Stimulated activated effector memory CD8-positive, alpha-beta T cell treated with anti-CD3 and anti-CD28 coated beads, Interleukin-12 subunit alpha, Interleukin-12 subunit beta, amount 100 ng/mL, for 72 hours (primary cell): ENCODE measurements around the gene SMARCAL1.
A peak's percentile ranks its signal among the peaks of the same experiment; 100 is the strongest.
"Not testable (repeated sequence)": the region's sequence is repeated elsewhere in the genome, so short reads cannot be mapped to it uniquely, and the experiment has no call there.

Source experiments
- ATAC-seq: fragments of 150-1000 bp; cut with Tn5 transposase; 2 replicates; pipeline ENCODE4 v1.10.0; 2021
- DNase-seq, 2 donors: peaks; one replicate each; pipeline ENCODE4 v3.0.0; 2021 to 2022; ENCODE audit warnings: low spot score in 2 of 2
- H3K27ac Mint-ChIP-seq: one replicate; pipeline ENCODE4 v1.8.0; 2022; ENCODE audit warnings: mild to moderate bottlenecking, mixed read lengths
- H3K36me3 Mint-ChIP-seq: one replicate; pipeline ENCODE4 v1.8.0; 2022; ENCODE audit warnings: mild to moderate bottlenecking, mixed read lengths
- H3K4me1 Mint-ChIP-seq: one replicate; pipeline ENCODE4 v1.8.0; 2022; ENCODE audit warnings: mixed read lengths
- H3K4me3 Mint-ChIP-seq: one replicate; pipeline ENCODE4 v1.8.0; 2022; ENCODE audit warnings: mild to moderate bottlenecking, mixed read lengths
- H3K9me3 Mint-ChIP-seq: one replicate; pipeline ENCODE4 v1.8.0; 2022; ENCODE audit warnings: mixed read lengths

SMARCAL1 gene

DNA sequence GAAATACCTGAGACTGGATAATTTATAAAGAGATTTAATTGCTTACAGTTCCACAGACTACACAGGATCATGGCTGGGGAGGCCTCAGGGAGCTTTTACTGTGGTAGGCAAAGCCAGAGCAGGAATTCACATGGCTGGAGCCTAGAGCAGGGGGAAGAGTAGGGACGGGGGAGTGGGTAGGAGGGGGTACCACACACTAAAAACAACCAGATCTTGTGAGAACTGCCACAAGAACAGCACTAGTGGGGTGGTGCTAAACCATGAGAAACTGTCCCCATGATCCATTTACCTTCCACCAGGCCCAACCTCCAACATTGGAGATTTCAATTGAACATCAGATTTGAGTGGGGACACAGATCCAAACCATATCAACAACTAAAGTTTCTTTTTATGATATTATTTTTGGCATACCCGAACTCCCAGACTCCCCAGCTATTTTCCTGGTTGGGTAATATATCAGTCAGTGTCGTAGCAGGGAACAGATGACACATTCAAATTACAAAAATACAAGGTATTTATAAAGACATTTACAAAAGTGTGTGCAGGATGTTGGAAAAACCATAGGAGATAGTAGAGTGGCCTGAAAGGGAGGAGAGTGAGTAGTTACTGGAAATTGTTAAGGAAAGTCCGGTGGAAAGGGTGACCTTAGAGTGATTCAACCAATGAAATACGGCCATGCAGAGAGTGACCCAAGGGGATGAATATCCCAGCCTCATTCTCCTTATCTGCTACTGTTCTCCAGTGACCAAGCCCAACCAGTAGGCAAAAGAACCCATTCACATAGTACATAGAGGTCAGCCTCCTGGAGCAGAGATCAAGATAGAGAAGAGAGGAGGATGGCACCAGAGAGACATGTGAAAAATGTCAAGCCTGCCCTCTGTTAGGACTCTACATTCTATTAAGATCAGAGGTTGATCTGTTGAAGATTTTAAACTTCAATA, 95.2 kb downstream of the SMARCAL1 start:
- ATAC-seq (no peak), DNase-seq (no peak)
- Mint-ChIP-seq H3K4me1 (peaks cover 27% of the 10 kb centered on the region), H3K9me3 (no peaks in the 10 kb centered on the region), H3K36me3 (peaks cover 72% of the 10 kb centered on the region), H3K27ac (no peak overlapping the region), H3K4me3 (no peak overlapping the region)

DNA sequence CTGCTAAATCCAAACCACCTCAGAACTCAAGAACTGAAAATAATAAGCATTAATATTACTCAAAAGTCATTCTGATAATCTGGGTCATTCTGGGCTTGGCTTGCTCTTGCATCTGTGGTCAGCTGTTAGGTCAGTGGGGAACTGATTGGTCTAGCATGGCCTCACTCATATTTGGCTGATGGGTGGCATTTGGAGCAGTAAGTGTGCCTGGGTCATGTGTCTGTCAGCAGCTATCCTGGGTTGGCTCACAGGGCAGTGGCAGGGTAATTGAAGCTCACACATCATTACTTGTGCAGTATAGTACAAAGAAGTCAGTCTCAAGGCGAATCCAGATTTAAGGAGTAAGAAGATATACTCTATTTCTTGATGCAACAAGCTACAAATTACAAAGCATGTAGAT, 95.9 kb downstream of the SMARCAL1 start:
- Mint-ChIP-seq H3K9me3 (no peaks in the 10 kb centered on the region), H3K4me3 (no peak overlapping the region), H3K27ac (no peak overlapping the region), H3K36me3 (peaks cover 65% of the 10 kb centered on the region), H3K4me1 (peaks cover 21% of the 10 kb centered on the region)
- no peak for DNase-seq
- ATAC-seq: no peak

DNA sequence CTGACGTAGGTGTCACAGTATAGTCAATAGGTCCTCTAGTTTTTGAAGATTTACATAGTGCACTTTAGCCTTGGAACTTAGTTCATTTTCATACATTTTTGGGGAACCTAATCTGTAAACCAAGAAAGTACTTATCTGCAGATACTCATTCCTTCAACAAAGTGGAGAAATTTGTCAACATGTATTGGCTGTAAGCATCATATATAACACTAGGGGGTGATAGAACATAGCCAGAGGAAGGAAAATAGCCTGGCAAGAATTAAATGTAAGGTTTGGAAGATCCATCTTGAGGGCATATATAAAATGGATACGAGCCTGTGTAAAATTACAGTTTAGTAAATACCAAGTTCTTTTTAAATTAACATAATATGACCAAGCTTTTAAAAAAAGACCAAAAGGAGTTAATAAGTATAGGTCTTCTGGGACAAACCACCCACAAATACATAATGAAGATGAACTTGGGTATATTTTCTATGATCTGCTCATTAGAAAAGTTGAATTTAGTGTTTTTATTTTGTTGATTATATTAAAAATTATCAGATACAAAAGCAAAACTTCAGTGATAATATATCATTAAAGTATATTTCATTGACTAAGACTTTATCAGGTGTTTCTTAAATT, 104.6 kb downstream of the SMARCAL1 start:
- ATAC-seq (no peak), DNase-seq (no peak)
- no peak overlapping the region for H3K27ac Mint-ChIP-seq
- H3K4me3 Mint-ChIP-seq: no peak overlapping the region
- no peaks in the 10 kb centered on the region for H3K4me1 Mint-ChIP-seq
- no peaks in the 10 kb centered on the region for H3K36me3 Mint-ChIP-seq
- H3K9me3 Mint-ChIP-seq: no peaks in the 10 kb centered on the region

DNA sequence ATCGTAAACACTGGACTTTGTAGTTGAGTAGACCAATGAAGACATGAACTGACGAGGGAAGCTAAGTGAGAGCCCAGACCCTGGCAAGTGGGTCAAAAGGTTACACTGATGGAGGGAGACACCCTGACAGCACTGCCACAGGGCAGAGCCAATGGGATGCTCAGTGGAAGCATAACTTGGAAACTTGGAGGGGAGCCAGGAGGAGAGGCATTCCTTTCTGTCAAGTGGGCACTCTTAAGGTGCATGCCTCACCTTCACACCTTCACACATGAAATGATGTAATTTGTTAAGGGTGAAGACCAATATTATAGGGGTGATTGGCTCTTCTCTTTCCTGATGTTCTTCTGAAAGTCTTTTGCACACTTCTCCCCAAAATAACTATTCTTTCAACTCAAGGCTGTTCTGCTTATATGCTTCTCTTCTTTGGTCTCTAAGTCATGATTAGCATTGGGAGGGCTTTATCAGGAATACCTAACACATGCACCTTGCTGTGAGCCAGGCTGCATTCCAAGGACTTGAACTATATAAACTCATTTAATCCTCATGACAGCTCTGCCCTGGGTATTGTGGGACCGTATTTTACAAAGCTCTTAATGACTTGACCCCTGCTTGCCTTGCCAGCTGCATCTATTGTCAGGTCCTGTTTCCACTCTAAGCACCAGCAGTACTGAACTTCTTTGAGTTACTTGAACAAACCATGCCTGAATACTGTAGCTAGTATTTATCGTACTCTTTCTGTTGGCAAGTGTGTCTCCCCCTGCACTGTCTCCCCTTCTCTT, 105.4 kb downstream of the SMARCAL1 start:
- no peak overlapping the region for H3K27ac Mint-ChIP-seq
- no peaks in the 10 kb centered on the region for H3K4me1 Mint-ChIP-seq
- no peak for ATAC-seq
- no peaks in the 10 kb centered on the region for H3K36me3 Mint-ChIP-seq
- no peaks in the 10 kb centered on the region for H3K9me3 Mint-ChIP-seq
- no peak overlapping the region for H3K4me3 Mint-ChIP-seq
- DNase-seq: no peak

DNA sequence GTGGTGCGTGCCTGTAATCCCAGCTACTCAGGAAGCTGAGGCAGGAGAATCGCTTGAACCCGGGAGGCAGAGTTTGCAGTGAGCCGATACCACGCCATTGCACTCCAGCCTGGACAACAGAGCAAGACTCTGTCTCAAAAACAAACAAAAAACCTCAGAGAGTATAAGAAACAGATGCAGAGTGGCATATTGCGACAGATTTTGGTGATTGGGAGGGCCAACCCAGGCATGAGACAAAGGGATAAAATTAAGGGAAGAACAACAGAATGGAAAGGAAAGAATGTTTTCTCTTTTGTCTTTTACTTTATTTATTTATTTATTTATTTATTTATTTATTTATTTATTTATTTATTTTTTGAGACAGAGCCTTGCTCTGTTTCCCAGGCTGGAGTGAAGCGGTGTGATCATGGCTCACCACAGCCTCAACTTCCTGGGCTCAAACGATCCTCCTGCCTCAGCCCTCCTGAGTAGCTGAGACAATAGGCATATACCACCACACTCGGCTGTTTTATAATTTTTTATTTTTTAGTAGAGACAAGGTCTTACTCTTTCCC, 106.4 kb downstream of the SMARCAL1 start:
- not testable (repeated sequence) for H3K4me1 Mint-ChIP-seq, DNase-seq, H3K9me3 Mint-ChIP-seq, ATAC-seq, H3K36me3 Mint-ChIP-seq, H3K27ac Mint-ChIP-seq, H3K4me3 Mint-ChIP-seq

DNA sequence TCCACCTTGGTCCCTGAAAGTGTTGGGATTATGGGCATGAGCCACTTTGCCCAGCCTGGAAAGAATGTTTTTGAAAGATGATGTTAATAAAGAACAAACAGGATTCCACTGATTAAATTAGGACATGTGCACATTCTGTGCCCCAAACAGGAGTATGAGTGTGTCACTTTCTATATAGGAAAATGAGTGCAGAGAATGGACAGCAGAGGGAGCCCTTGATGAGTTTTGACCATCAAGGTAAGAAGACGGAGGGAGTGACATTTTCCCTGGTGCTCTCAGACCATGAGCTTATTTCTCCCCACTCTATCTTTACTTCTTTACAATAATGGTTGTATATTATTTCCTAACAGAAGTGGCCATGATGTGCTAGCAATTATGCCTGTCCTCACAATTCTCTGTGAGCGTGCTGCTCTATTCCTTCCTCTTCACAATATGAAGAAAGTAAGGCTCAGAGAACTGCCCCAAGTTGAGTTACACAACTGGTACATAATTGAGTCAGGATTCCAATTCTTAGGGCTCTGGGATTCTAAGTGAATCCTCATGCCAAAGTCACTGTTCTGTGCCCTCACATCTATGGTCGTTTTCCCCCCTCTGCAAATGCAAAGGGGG, 107.0 kb downstream of the SMARCAL1 start:
- no peaks in the 10 kb centered on the region for H3K9me3 Mint-ChIP-seq
- H3K4me1 Mint-ChIP-seq: no peaks in the 10 kb centered on the region
- no peak overlapping the region for H3K4me3 Mint-ChIP-seq
- DNase-seq (peak; percentile 17 to 65), ATAC-seq (peak; percentile 77)
- no peaks in the 10 kb centered on the region for H3K36me3 Mint-ChIP-seq
- H3K27ac Mint-ChIP-seq: no peak overlapping the region

DNA sequence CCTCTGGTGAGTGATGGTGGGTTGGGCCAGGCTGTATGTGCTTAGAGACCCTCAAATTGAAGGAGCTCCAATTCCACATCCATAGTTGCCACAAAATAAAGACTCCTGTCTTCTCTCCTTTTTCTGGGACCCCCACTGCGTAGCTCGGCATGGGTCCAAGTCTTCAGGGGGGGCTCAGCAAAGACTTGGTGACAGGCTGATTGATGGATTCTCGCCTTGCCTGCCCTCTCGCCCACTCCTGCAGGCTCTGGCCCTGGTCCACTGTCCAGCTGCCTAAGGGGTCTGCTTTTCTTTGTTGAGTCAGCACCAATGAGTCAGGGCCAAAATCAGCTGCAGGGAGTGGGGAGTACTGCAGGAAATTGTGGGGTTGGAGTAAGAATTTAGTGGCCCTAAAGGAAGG, 107.8 kb downstream of the SMARCAL1 start:
- ATAC-seq: no peak
- no peak overlapping the region for H3K27ac Mint-ChIP-seq
- H3K4me3 Mint-ChIP-seq: no peak overlapping the region
- H3K4me1 Mint-ChIP-seq: no peaks in the 10 kb centered on the region
- H3K36me3 Mint-ChIP-seq: no peaks in the 10 kb centered on the region
- H3K9me3 Mint-ChIP-seq: no peaks in the 10 kb centered on the region
- DNase-seq: no peak

DNA sequence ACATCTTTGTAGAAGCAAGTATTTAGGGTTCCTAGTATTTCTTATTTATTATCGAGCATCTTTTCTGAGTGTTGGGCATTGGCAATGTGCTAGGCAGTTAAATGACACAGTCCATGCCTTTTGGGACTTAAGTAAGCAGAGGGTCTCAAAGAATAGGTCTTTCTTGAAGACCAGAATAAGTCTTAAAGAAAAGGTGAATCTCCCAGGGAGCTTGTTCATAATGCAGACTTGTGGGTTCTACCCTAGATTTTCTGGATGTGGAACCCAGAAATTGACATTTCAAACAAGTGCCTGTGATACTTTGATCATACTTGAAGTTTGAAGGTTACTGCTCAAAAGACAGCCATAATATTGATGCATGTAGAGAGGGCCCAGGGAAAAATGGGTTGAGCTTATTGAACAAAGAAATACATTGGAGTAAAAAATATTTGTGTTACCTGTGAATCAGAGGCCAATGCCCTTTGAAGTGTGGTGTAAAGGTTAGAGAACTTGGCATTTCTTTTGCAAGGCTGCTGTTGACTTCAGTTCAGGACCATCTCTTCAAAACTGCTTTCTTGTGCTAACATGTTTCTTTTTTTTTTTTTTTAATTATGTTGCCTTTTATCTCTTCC, 110.7 kb downstream of the SMARCAL1 start:
- no peak overlapping the region for H3K4me3 Mint-ChIP-seq
- H3K4me1 Mint-ChIP-seq: no peaks in the 10 kb centered on the region
- no peaks in the 10 kb centered on the region for H3K9me3 Mint-ChIP-seq
- ATAC-seq: no peak
- no peak for DNase-seq
- no peaks in the 10 kb centered on the region for H3K36me3 Mint-ChIP-seq
- H3K27ac Mint-ChIP-seq: no peak overlapping the region

DNA sequence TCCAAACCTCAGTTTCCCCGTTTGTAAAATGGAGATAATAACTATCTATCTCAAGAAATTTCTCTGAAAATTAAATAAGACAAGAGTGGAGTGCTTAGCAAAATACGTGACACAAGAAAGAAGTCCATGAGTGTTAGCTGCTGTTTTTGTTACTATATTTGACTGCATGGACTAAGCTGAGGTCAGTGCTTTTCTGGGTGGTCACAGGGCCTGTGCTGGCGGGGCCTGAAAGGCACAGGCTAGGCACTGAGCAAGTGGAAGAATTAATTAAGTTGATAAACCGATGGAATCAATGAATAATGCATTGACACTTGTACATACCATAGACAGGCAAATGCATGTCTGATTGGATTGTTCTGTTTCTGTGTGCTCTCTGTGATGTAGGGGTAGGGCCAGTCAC, 113.7 kb downstream of the SMARCAL1 start:
- no peaks in the 10 kb centered on the region for H3K4me1 Mint-ChIP-seq
- no peaks in the 10 kb centered on the region for H3K36me3 Mint-ChIP-seq
- no peak overlapping the region for H3K4me3 Mint-ChIP-seq
- no peak overlapping the region for H3K27ac Mint-ChIP-seq
- H3K9me3 Mint-ChIP-seq: no peaks in the 10 kb centered on the region
- no peak for ATAC-seq
- DNase-seq: no peak

DNA sequence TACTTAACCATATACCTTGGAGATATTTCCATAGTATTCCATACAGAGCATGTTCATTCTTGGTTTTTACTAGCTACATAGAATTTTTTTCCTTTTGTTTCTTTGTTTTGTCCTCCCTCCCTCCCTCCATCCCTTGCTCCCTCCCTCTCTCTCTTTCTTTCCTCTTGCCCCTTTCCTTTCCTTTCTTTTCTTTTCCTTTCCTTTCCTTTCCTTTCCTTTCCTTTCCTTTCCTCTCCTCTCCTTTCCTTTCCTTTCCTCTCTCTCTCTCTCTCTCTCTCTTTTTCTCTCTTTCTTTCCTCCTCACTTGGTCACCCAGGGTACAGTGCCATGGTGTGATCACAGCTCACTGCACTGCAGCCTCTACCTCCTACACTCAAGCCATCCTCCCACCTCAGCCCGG, 114.7 kb downstream of the SMARCAL1 start:
- Mint-ChIP-seq H3K27ac (no peak overlapping the region), H3K9me3 (no peaks in the 10 kb centered on the region), H3K4me3 (no peak overlapping the region), H3K4me1 (no peaks in the 10 kb centered on the region), H3K36me3 (no peaks in the 10 kb centered on the region)
- DNase-seq: no peak
- no peak for ATAC-seq

DNA sequence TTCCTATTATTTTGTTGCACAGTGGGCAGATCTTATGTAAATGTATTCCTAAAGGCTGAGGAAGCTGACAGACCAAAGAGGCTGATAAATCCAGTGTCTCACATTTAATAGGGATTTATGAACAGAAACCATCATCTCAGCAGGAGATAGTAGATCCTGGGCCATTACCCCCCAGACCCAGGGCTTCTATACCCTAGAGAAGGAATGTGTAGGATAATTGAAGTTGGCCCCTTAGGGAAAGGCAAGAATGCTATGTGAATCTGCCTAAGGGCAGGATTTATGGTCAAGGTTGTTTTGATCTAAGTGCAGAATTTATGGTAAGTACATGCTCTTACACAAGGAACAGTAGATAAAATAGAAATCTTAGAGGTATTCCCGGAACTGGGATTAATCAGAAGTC, 115.3 kb downstream of the SMARCAL1 start:
- Mint-ChIP-seq H3K4me3 (no peak overlapping the region), H3K36me3 (no peaks in the 10 kb centered on the region), H3K9me3 (no peaks in the 10 kb centered on the region), H3K4me1 (no peaks in the 10 kb centered on the region), H3K27ac (no peak overlapping the region)
- ATAC-seq (no peak), DNase-seq (no peak)

DNA sequence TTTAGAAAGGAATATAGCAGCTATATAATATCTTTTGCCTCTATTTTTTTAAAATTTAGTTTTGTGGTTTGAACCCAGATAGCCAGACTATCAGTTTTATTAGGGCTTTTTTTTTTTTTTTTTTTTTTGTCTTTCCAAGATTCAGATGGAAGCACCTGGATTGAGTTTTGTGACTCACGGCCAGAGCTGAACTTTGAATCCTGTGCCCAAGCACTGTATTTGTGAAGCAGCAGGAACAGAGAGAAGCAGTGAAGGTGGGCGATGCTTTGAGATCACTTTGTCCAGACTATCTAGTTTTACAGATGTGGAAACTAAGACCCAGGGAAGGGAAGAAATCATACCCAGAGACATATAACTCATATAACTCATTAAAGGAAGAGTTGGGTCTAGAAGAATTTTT, 120.3 kb downstream of the SMARCAL1 start:
- ATAC-seq (no peak), DNase-seq (no peak)
- Mint-ChIP-seq H3K9me3 (no peaks in the 10 kb centered on the region), H3K36me3 (no peaks in the 10 kb centered on the region), H3K4me3 (no peak overlapping the region), H3K27ac (no peak overlapping the region), H3K4me1 (no peaks in the 10 kb centered on the region)
